H1 (cell line): ENCODE data around the gene COL6A3. TPM values are rescaled to one million over a fixed set of nuclear protein-coding genes. Genes with fewer than 3 reads are reported as not detected.

Experiments
- CTCF ChIA-PET: fragments of 300-600 bp; sonication (Branson Sonifier 250); formaldehyde crosslinking; loops from one replicate; lab custom pipeline; 2021; ENCODE audit not compliant: partially characterized antibody; lab: Charles Lee
- POLR2A ChIA-PET: fragments of 300-600 bp; sonication (Branson Sonifier 250); formaldehyde crosslinking; loops from one replicate; lab custom pipeline; 2021; ENCODE audit warnings: inconsistent platforms; ENCODE audit not compliant: partially characterized antibody; lab: Charles Lee
- DNase-seq, 2 experiments: peaks; one replicate each; pipeline versions ENCODE4 v3.0.0 to v3.0.0-alpha.2; 2010 to 2022; ENCODE audit warnings: low spot score in 2 of 2, low read depth in 1 of 2, mixed read lengths in 1 of 2
- FAIRE-seq: peaks from 2 replicates; lab custom pipeline; 2011; peaks lifted over from hg19 to GRCh38; lab: Jason Lieb, UNC
- H2AFZ ChIP-seq: 2 replicates; pipeline ENCODE4 v1.8.1; 2012; ENCODE audit warnings: low read length, inconsistent platforms
- H2AK5ac ChIP-seq: 2 replicates; pipeline ENCODE4 v1.6.1; 2013; ENCODE audit warnings: low read depth, low read length
- H2BK120ac ChIP-seq: replicated peaks from 2 replicates; pipeline ENCODE3; 2013; ENCODE audit warnings: low read depth, low read length, inconsistent platforms
- H2BK12ac ChIP-seq: 2 replicates; pipeline ENCODE4 v1.6.1; 2013; ENCODE audit warnings: low read depth, low read length
- H2BK15ac ChIP-seq: 2 replicates; pipeline ENCODE4 v1.6.1; 2013; ENCODE audit warnings: low read length
- H2BK20ac ChIP-seq: 2 replicates; pipeline ENCODE4 v1.6.1; 2013; ENCODE audit warnings: low read length
- H2BK5ac ChIP-seq: 2 replicates; pipeline ENCODE4 v1.6.1; 2013; ENCODE audit warnings: low read depth, low read length
- H3K14ac ChIP-seq: 2 replicates; pipeline ENCODE4 v1.6.1; 2013; ENCODE audit warnings: inconsistent platforms; ENCODE audit not compliant: insufficient read length
- H3K18ac ChIP-seq: 2 replicates; pipeline ENCODE4 v1.6.1; 2013; ENCODE audit warnings: low read length; ENCODE audit errors: extremely low read depth
- H3K23ac ChIP-seq: 2 replicates; pipeline ENCODE4 v1.6.1; 2013; ENCODE audit warnings: inconsistent platforms; ENCODE audit not compliant: insufficient read length
- H3K23me2 ChIP-seq: 2 replicates; pipeline ENCODE4 v1.6.1; 2013; ENCODE audit warnings: low read depth, low read length
- H3K27ac ChIP-seq: 2 replicates; pipeline ENCODE4 v1.6.1; 2011; ENCODE audit warnings: low read depth, low read length, inconsistent platforms
- H3K27me3 ChIP-seq, 4 experiments: replicated peaks in 1 of 4; 1 replicate in 1 of 4; 2 replicates in 3 of 4; pipeline versions ENCODE4 v1.6.1 to v1.8.1; 2011 to 2013; ENCODE audit warnings: low read length in 3 of 4, mild to moderate bottlenecking in 3 of 4, inconsistent platforms in 2 of 4, mixed read lengths in 2 of 4, moderate library complexity in 1 of 4; ENCODE audit not compliant: control insufficient read depth in 3 of 4, insufficient read depth in 3 of 4; ENCODE audit errors: extremely low read depth in 1 of 4
- H3K36me3 ChIP-seq, 4 experiments: 2 replicates each; pipeline versions ENCODE4 v1.6.1 to v1.8.1; 2011 to 2013; ENCODE audit warnings: mild to moderate bottlenecking in 4 of 4, low read length in 3 of 4, moderate library complexity in 2 of 4, control low read depth in 1 of 4, inconsistent platforms in 1 of 4; ENCODE audit not compliant: insufficient read depth in 4 of 4, control insufficient read depth in 2 of 4
- H3K4ac ChIP-seq: replicated peaks from 2 replicates; pipeline ENCODE3; 2013; ENCODE audit warnings: low read length, low read depth, mixed read lengths, inconsistent platforms; ENCODE audit not compliant: insufficient read length
- H3K4me1 ChIP-seq, 4 experiments: replicated peaks in 1 of 4; 1 replicate in 1 of 4; 2 replicates in 3 of 4; pipeline versions ENCODE4 v1.6.1 to v1.8.1; 2011 to 2013; ENCODE audit warnings: low read length in 3 of 4, inconsistent platforms in 2 of 4, mixed read lengths in 1 of 4; ENCODE audit not compliant: insufficient read depth in 4 of 4, control insufficient read depth in 3 of 4
- H3K4me2 ChIP-seq, 2 experiments: 2 replicates each; pipeline versions ENCODE4 v1.6.1 to v1.8.1; 2011 to 2013; ENCODE audit warnings: low read depth in 2 of 2, low read length in 2 of 2, control low read depth in 1 of 2, inconsistent platforms in 1 of 2, mild to moderate bottlenecking in 1 of 2; ENCODE audit not compliant: insufficient read depth in 1 of 2
- H3K4me3 ChIP-seq, 4 experiments: fragments of 200-600, 300-600 bp in 1 of 4; sonication (generic), shearing (Covaris generic), sonication (Bioruptor Twin) in 1 of 4; 2 replicates each; pipeline versions ENCODE4 v1.5.1 to v1.8.1; 2011 to 2016; ENCODE audit warnings: low read length in 4 of 4, low read depth in 3 of 4, control low read depth in 2 of 4, inconsistent platforms in 2 of 4, mild to moderate bottlenecking in 2 of 4, mixed read lengths in 1 of 4, moderate library complexity in 1 of 4; ENCODE audit not compliant: insufficient read depth in 2 of 4; ENCODE audit errors: extremely low read depth in 1 of 4
- H3K56ac ChIP-seq: replicated peaks from 2 replicates; pipeline ENCODE3; 2013; ENCODE audit warnings: low read depth, mild to moderate bottlenecking, mixed read lengths, low read length, inconsistent platforms; ENCODE audit not compliant: insufficient read length
- H3K79me1 ChIP-seq: 2 replicates; pipeline ENCODE4 v1.6.1; 2013; ENCODE audit warnings: low read depth, low read length, control low read depth
- H3K79me2 ChIP-seq, 2 experiments: 2 replicates each; pipeline versions ENCODE4 v1.6.1 to v1.8.1; 2012 to 2013; ENCODE audit warnings: low read length in 2 of 2, mild to moderate bottlenecking in 2 of 2, inconsistent platforms in 1 of 2; ENCODE audit not compliant: insufficient read depth in 2 of 2, control insufficient read depth in 1 of 2
- H3K9ac ChIP-seq, 4 experiments: replicated peaks in 1 of 4; 1 replicate in 1 of 4; 2 replicates in 3 of 4; pipeline versions ENCODE4 v1.6.1 to v1.8.1; 2011 to 2013; ENCODE audit warnings: low read depth in 3 of 4, low read length in 3 of 4, control low read depth in 2 of 4, mild to moderate bottlenecking in 2 of 4, moderate library complexity in 2 of 4, inconsistent platforms in 1 of 4; ENCODE audit errors: extremely low read depth in 1 of 4
- H3K9me3 ChIP-seq, 2 experiments: 2 replicates each; pipeline versions ENCODE4 v1.6.1 to v1.8.1; 2012 to 2013; ENCODE audit warnings: mild to moderate bottlenecking in 2 of 2, moderate library complexity in 2 of 2, control low read depth in 1 of 2, inconsistent platforms in 1 of 2, low read depth in 1 of 2, low read length in 1 of 2, mixed read lengths in 1 of 2; ENCODE audit not compliant: insufficient read depth in 2 of 2
- H4K20me1 ChIP-seq, 2 experiments: replicated peaks in 1 of 2; 2 replicates each; pipeline versions ENCODE3 to v1.8.1; 2011 to 2013; ENCODE audit warnings: inconsistent platforms in 2 of 2, low read length in 2 of 2, mild to moderate bottlenecking in 1 of 2; ENCODE audit not compliant: insufficient read depth in 2 of 2, control insufficient read depth in 1 of 2
- H4K5ac ChIP-seq: 2 replicates; pipeline ENCODE4 v1.6.1; 2013; ENCODE audit warnings: low read length, low read depth, mixed read lengths, inconsistent platforms; ENCODE audit not compliant: insufficient read length
- H4K8ac ChIP-seq: 2 replicates; pipeline ENCODE4 v1.8.0; 2013; ENCODE audit warnings: mild to moderate bottlenecking, moderate library complexity, low read length, inconsistent platforms; ENCODE audit not compliant: insufficient read depth; ENCODE audit errors: extremely low read depth
- H4K91ac ChIP-seq: replicated peaks from 2 replicates; pipeline ENCODE3; 2013; ENCODE audit warnings: low read length, mixed read lengths, inconsistent platforms; ENCODE audit not compliant: insufficient read length
- MAFK ChIP-seq: IDR thresholded peaks from 2 replicates; pipeline ENCODE4 v1.6.1; 2012; ENCODE audit warnings: low read depth, mild to moderate bottlenecking, improper control_type of control experiment, low read length
- RAD21 ChIP-seq, 2 experiments: IDR thresholded peaks in 1 of 2; conservative IDR thresholded peaks in 1 of 2; 2 replicates each; pipeline ENCODE4 v1.6.1; 2011; ENCODE audit warnings: low read depth in 2 of 2, low read length in 2 of 2, improper control_type of control experiment in 1 of 2, inconsistent platforms in 1 of 2, mild to moderate bottlenecking in 1 of 2, moderate library complexity in 1 of 2
- SIRT6 ChIP-seq: IDR thresholded peaks from one replicate; pipeline ENCODE4 v1.7.1; 2012; ENCODE audit warnings: low read length, inconsistent platforms
- WGBS, 2 experiments: shearing (Covaris generic) in 1 of 2; methylation state at CpG; one replicate each; pipeline versions ENCODE4 v1.1.6 to v1.1.7; 2013 to 2015; ENCODE audit warnings: low lambda C conversion rate in 2 of 2, mixed read lengths in 2 of 2, inconsistent platforms in 1 of 2, low coverage in 1 of 2, missing lambda C conversion rate in 1 of 2; ENCODE audit not compliant: insufficient replicate concordance in 2 of 2, insufficient coverage in 1 of 2, insufficient read length in 1 of 2; ENCODE audit errors: extremely low coverage in 1 of 2, missing lambda C conversion rate in 1 of 2; 5-methylcytosine and 5-hydroxymethylcytosine counted together
- polyA plus RNA-seq, 7 experiments: library from polyadenylated mRNA; depleted of rRNA in 3 of 7; stranded (reverse) in 5 of 7; unstranded in 2 of 7; fragments of >200 nt in 5 of 7; fragments of 200-250 nt in 2 of 7; gene quantifications; 1 replicate in 5 of 7; 2 replicates in 1 of 7; 4 replicates in 1 of 7; pipeline versions ENCODE4 v1.2.1 to v1.2.3, GENCODE V29; 2011 to 2013; ENCODE audit warnings: missing spikeins in 2 of 7, mixed read lengths in 2 of 7
- total RNA-seq: library from RNA; stranded (reverse); fragmentation: NEBNext Ultra II Directional; extraction: Animal tissue kit (Norgen Biotek cat#: 25700); gene quantifications from 2 replicates; pipeline ENCODE4 v1.2.1, GENCODE V29; 2021

Gene COL6A3
- total and polyA plus RNA-seq, 2 of the 8 experiments (the other 6 are each of a cell fraction or from before 2014, with no cell fraction given), result 1.2 to 3.4 TPM

GRCh38 chr2:237348281-237348865 lies 65.6 kb downstream of the COL6A3 start:
- CTCF ChIA-PET, result no interaction called here

More at GRCh38 chr2:237348281-237348865, 65.6 kb downstream of the COL6A3 start:
- Histone ChIP-seq H2BK5ac (no peak overlapping the region), H2AK5ac (no peak overlapping the region), H3K27me3 (no peaks in the 10 kb centered on the region; a peak in 1 of 7 replicates), H3K4ac (no peak overlapping the region), H2BK15ac (no peak overlapping the region), H3K27ac (no peak overlapping the region), H2BK12ac (no peak overlapping the region), H3K9ac (no peak overlapping the region), H2AFZ (no peak overlapping the region), H4K5ac (no peak overlapping the region), H3K4me2 (no peak overlapping the region), H4K8ac (no peak overlapping the region), H3K23ac (no peak overlapping the region), H2BK20ac (no peak overlapping the region), H3K18ac (no peak overlapping the region), H3K79me2 (no peaks in the 10 kb centered on the region), H3K56ac (no peak overlapping the region), H3K14ac (no peak overlapping the region), H3K9me3 (0 out of 4 replicates have a peak, but pooled peaks cover 0 to 2% of the 10 kb centered on the region in 2 experiments), H3K4me3 (no peak overlapping the region), H3K4me1 (peaks cover 0 to 1% (median 0%) of the 10 kb centered on the region in 4 experiments; a peak in 2 of 7 replicates), H3K36me3 (no peaks in the 10 kb centered on the region; a peak in 1 of 8 replicates), H3K79me1 (no peaks in the 10 kb centered on the region), H3K23me2 (no peaks in the 10 kb centered on the region), H4K91ac (no peak overlapping the region), H4K20me1 (no peaks in the 10 kb centered on the region), H2BK120ac (no peak overlapping the region)
- no peak for TF ChIP-seq SIRT6
- no peak for TF ChIP-seq RAD21 (IDR thresholded peaks at IDR 0.05 in 1 of 2, conservative IDR thresholded peaks at IDR 0.05 in 1 of 2; ENCODE audit: low read depth in 2 of 2, low read length in 2 of 2)
- 0 out of 2 replicates have a peak, but pooled peaks have one; percentile 5 for TF ChIP-seq MAFK
- WGBS, 2 experiments, result 93% methylated on average over 11 of the region's 11 CpGs; no CpG with 5 or more reads in 1 of the 2 experiments
- FAIRE-seq (no peak), DNase-seq (no peak)
- POLR2A ChIA-PET, result no interaction called here
